HG03045 (cell line): ENCODE measurements around the gene SLC10A4.

Experiments used
- ATAC-seq: cut with Tn5 transposase; IDR thresholded peaks from one replicate; pipeline ENCODE4 v1.9.1; 2021; ENCODE audit warnings: mild to moderate bottlenecking, moderate library complexity; ENCODE audit not compliant: unreplicated experiment

SLC10A4 gene

DNA sequence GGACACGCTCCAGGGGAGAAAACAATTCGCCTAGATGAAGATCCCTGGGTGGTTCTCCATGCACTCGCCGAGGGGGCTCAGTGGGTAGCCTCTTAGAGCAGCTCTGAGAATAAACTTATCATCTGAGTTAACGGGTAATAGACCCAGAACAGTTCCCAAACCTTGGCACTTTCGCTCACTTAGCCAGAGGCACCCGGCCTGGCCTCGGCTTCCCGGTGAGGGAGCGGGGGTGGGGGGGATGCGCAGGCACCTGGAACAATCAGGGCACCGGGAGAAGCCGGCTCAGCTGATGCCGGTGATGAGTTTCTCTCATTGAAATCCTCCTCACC is 6.5 kb downstream of the SLC10A4 start:
- ATAC-seq: no peak

DNA sequence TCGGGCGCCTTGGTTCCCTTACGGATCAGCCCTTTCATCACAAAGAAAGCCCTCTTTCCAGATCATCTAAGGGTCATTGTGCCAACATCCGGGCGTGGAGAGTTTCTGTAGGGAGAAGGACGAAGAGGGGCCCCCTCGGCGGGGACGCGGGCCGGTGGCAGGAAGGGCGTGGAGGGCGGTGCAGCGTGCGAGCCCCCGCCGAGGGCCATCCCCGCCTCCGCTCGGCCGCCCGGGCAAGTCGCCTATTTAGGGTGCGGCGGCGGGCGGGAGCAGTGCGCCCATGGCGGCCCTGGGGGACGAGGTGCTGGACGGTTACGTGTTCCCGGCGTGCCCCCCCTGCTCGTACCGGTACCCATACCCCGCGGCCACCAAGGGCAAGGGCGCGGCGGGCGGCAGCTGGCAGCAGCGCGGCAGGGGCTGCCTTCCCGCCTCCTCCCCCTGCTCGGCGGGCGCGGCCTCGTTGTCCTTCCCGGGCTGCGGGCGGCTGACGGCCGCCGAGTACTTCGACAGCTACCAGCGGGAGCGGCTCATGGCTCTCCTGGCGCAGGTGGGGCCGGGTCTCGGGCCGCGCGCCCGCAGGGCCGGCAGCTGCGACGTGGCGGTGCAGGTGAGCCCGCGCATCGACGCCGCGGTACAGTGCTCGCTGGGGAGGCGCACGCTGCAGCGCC is 7.0 kb downstream of the SLC10A4 start, which contains the start of gene ZAR1:
ZAR1 (plus strand) TSS at position 241 of the 668 bp plus-strand sequence; CDS start at position 281, 40 bp downstream.
- no peak for ATAC-seq

DNA sequence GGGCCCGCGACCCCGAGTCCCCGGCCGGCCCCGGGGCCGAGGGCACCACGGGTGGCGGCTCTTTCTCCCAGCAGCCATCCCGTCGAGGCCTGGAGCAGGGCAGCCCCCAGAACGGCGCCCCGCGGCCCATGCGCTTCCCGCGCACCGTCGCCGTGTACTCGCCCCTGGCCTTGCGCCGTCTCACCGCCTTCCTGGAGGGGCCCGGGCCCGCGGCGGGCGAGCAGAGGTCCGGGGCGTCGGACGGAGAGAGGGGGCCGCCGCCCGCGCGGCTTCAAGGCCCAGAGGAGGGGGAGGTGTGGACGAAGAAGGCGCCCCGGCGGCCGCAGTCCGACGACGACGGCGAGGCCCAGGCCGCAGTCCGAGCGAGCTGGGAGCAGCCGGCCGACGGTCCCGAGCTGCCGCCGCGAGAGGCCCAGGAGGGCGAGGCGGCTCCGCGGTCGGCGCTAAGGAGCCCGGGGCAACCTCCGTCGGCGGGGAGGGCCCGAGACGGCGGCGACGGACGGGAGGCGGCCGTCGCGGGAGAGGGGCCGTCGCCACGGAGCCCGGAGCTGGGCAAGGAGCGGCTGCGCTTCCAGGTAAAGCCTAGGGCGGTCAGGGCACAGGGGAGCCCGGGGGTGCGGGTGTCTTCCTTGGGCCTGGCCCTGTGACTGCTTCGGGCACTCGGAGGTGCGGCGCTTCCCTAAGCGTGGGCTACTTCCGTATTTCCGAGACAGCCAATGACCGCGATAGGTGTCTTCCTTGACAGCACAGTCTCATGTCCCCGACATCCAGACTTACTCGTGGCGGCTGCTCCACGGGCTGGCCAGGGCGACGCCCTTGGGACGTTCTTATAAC is 7.8 kb downstream of the SLC10A4 start:
- no peak for ATAC-seq

DNA sequence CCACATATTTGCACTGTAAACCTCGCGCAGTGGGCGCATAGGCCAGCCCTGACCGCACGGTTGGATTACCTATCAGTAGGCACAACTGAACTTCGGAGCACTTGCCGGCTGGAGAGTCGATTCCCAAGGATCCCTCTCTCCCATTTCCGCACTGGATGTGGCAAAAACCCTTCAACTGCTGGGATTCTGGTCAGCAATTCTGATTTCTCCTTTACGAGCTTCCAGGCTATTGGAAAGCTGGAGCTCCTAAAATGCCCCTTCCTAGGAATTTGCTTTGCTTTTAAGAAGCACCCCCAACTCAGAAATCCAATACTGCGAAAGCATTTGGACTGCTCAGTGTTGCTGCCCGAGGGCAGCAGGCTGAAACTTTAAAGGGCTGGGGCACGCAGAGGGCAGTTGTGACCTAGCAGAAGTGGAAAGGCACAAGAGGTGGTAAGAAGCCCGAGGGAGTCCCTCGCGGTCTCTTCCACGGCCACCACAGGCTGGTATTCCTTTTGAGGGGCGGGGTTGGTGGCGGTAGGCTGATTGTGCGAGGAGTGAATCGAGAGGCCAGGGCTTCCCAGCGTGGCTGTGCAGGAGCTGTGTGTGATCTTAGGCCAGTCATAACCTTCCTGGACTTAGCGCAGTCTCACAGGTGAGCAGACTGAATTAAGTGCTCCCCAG is 8.5 kb downstream of the SLC10A4 start:
- no peak for ATAC-seq

DNA sequence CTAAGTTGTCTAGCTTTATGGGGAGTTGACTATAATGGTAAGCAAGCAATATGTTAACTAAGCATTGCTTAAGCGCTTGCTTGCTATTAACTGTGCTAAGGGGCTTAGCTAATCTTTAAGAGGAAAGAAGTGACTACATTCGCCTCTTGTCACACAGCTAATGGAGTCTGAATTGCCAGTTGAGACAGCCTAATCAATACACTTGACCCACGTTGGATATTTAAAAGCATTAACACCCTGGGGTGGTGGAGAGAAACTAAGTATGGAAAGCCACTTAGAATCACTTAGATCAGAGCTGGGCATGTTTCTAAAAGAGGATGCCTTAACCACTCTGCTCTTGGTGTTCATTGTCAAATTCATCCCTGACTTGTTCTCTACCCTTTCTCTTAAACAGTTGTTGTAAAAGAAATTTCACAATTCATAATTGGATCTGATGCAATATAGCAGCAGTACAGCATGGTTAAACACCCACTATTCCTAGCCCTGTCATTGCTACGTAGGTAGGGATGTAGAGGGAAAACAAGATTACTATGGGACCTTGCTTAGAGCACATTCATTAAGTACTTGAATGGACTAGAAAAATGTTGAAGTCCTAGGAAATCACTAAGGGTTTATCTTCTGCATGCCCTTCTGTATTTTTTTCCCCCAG is 10.4 kb downstream of the SLC10A4 start:
- no peak for ATAC-seq

DNA sequence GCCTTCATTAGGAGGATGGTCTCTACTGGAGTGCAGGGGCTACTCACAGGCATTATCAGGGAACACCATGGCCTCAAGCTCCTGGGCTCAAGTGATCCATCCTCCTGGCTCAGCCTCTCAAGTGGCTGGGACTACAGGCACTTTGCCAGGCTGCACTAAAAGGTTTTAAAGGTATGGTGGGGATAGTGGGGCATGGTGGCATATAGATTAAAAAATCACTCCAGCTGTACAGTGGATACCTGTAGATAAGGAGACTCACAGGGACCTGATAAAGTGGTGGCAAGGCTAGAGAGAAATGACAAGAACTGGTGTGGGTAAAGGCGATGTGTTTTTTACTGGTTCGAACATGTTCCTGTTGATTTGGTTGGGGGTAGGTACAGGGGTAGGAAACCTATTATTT is 12.8 kb downstream of the SLC10A4 start:
- no peak for ATAC-seq

DNA sequence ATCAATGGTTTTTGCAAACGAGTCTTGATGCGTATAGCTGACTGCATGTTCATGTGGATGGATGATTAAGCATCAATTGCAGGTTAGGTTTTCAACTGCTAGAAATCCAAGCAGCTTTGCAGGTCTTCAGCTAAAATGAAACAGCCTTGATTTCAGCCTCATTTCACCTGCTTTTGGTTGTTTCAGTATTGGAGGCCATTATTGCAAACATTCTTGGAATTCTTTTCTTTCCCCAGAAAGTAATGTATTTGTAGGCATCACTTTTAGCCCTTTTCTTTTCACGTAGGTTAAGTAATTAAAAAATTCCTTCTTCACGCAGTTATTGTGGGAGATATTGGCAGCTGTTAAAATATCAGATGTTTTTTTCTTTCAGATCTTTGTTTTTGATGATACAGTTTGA is 15.8 kb downstream of the SLC10A4 start:
- ATAC-seq: no peak

DNA sequence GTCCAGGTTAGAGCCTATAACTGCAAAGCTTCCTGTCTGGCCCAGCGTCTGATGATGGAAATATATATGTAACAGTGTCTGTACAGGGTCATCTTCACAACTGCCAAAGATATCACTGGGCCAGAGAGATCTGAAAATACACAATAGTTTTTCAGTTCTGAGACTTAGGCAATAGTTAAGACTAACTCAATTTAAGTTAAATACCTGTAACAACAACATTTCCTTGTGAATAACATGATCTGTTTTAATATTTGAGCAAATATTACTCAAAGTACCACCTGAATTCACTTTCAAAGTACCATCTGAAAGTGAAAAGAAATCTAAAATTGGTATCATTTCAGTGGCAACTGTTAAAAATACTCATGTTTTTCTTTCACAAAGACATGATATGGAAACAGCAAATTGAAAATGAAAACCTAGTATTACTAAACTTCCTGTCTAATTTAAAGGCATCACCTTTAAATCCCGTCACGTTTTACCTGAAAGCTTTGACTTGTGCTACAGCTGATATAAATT is 16.5 kb downstream of the SLC10A4 start:
- peak; percentile 65 for ATAC-seq

DNA sequence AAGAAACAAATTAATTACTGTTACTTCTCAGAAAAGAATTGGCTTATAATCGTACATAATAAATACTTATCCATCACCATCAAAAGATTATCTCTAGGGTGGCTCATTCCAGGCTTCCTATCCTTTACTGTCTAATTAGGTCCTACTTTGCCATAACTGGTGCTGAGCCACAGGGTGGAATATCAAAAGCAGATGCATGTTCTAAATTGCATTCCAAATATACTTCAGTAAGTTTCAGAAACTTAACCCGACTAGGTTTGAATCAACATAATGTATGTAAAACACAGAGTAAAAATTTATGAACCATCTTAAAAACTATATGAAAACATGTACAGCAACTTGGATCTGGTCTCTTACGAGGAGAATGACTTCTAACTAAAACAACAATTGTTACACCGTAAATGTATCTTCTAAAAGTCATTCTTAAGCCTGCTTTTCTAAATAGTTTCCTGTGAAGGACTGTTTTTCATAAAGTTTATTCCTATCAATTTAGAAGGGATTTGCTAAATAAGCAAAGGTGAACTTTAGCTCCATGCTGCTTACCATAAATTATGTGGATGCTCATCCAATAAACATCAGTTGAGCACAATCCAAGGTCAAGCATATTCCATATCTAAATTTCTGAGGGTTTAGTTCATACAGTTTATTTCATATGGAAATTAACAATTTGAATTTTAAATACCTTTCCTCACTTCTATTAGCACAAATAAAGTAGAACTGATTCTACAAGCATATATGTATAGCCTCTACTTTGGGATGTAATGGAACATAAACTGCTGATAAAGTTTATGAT is 20.3 kb downstream of the SLC10A4 start:
- no peak for ATAC-seq

DNA sequence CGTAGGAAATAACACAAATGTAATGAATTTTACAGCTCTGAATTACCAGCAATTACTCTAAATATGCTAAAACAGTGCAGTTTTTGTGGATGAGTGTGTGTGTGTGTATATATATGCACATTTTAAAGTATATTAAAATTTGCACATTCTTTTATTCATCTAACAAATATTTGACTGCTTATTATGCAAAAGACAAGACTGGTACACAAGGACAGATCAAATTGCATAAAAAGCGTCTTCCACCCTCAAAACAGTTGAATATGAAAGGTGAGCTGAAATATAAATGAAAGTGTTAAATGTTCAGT is 20.8 kb downstream of the SLC10A4 start:
- ATAC-seq: no peak

DNA sequence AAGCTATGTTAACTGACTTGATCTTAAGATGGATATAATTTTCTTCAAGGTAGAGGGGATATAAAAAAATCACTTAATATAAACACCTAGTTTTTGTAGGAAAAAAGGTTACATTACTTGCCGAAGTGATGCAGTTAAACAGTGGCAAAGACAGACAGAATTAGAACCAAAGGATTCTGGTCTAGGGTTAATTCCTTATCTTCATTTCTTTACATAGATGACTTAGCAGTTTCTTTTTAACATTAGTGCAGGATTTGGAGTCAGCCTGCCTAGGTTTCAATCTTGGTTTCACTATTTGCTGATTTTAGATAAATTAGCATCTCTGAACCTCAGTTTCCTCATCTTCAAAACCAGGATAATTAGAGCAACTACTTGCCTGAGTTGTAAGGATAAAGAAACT is 21.2 kb downstream of the SLC10A4 start:
- ATAC-seq: no peak

DNA sequence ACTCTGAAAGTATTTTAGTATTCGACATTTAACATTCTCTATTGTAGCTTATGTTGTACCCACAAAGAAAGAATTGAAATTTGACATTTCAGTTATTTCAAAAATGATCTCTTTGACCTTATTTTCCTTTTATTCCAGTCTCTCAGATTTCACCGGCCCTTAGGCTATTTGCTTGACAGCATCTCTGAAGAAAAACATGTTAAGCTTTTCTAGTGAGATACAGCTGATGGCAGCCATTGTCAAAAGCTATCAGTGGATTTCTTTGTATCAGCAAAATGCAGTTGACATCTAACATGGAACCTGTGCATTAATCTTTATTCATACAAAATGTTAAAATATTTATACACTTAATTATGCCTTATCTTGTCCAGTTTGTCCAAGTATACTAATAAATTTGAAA is 23.6 kb downstream of the SLC10A4 start:
- ATAC-seq: no peak

DNA sequence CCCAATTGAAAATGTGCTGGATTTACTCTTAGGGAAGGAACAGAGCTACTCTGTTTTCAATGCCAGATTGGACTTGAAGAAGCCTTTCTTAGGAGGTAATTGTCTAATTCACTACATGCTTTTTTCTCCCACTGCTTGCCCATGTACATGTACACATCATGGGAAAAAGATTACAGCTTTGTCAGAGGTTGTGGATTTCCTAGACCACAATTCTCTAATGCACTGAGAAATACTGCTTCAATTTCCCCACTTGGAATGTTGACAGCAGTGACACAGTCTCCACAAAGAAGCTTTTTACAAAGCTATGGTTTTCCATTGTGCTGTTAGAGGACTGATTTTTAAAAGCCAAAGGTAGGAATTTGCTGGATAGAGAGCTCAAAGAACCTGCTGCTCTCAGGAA is 26.4 kb downstream of the SLC10A4 start:
- no peak for ATAC-seq

DNA sequence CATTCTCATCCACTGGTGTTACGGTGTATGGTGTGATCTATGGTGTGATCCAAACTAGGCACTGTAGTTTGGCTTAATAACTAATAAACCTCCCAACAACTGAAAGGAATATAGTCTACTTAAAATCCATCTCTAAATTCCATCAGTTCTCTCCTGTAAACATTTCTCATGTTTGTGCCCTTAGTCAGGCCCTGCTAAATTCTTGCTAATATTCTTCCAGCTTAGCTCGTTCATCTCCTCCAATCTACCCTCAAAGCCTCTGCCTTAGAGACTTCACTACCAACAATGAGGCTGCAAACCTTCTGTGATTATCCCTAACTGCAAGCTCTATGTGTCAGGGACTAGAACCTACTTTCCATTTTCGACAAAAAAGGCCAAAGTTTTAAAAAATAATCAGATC is 35.0 kb downstream of the SLC10A4 start:
- ATAC-seq: no peak

DNA sequence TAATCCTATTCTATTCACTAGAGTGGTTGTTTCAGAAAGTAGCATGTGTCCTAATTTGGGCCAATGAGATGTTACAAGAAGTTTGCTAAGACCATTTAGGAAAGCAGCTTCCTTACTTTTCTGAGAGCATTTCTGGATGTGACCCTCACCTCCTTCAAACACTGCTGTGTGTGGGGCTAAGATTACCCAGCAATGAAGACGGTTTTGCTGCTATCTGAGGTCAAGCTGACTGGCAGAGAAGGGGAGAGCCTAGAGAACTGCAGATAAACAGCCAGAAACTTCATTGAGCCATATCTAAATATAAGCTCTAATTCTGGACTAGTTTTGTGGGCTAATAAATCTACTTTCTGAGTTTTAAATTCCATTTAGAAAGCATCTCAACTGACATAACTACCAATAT is 43.3 kb downstream of the SLC10A4 start:
- no peak for ATAC-seq

DNA sequence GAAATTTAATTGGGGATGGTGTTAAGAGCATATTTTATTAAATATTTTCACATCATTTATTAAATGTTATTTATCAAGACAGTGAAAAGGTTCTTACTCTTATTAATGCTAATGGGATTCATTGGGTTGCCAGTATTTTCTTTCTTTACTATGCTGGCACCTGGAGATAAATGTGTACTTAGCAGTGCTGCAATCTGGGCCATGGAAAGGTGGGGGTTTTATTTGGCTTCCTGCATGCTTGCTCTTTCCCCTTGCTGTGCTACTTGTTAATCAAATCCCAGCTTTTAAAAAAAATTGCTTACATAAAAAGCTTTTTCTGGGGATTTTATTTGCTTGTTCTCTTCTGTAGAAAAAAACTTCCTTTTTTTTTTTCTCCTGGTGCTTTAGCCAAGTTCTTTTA is 55.2 kb downstream of the SLC10A4 start:
- no peak for ATAC-seq
